Prostate gland (tissue), 2 donors: ENCODE data around the gene STXBP6.

Source experiments
- CTCF ChIP-seq, 4 experiments: fragments of 200-600 bp in 2 of 4; fragments of 450-650 bp in 2 of 4; sonication (generic) in 2 of 4; IDR thresholded peaks; 1 replicate in 3 of 4; 2 replicates in 1 of 4; pipeline ENCODE4 v1.5.1; 2016 to 2019; ENCODE audit warnings: antibody characterized with exemption in 4 of 4, mild to moderate bottlenecking in 2 of 4, moderate library complexity in 2 of 4
- POLR2A ChIP-seq: fragments of 450-650 bp; IDR thresholded peaks from one replicate; pipeline ENCODE4 v1.6.1; 2016; ENCODE audit warnings: antibody characterized with exemption, mild to moderate bottlenecking
- POLR2AphosphoS5 ChIP-seq: sonication (generic); formaldehyde crosslinking; IDR thresholded peaks from one replicate; pipeline ENCODE4 v1.6.1; 2017; ENCODE audit warnings: antibody characterized with exemption

DNA sequence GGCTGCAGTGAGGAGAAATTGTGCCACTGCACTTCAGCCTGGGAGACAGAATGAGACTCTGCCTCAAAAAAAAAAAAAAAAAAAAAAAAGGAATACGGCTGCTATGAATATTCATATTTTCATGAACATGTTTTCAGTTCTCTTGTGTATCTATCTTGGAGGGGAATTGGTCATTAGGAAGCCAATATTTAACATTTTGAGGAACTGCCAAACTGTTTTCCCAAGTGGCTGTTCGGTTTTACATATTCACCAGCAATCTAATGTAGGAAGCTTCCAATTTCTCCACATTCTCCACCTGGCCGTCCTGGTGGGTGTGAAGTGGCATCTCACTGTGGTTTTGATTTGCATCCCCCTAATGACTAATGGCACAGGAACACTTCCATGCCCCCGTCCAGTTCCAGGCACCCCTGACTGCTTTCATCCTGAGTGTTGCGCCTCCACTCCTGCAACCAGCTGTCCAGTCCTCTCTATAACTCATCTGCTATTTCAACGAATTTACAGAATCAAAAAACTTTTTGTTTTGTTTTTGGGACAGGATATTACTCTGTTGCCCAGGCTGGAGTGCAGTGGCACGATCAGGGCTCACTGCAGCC, 5.7 kb downstream of the STXBP6 start:
- TF ChIP-seq CTCF (IDR thresholded peaks at IDR 0.05): no peak
- TF ChIP-seq POLR2A: no peak
- TF ChIP-seq POLR2AphosphoS5: no peak
